ENCODE measurements around the gene PRKAR1B. TPM values are rescaled to one million over a fixed set of nuclear protein-coding genes. Genes with fewer than 3 reads are reported as not detected.

Gene PRKAR1B
- total and polyA plus RNA-seq, 4 experiments from 2014 or later, result 6.5 to 16.6 (median 13.7) TPM

DNA sequence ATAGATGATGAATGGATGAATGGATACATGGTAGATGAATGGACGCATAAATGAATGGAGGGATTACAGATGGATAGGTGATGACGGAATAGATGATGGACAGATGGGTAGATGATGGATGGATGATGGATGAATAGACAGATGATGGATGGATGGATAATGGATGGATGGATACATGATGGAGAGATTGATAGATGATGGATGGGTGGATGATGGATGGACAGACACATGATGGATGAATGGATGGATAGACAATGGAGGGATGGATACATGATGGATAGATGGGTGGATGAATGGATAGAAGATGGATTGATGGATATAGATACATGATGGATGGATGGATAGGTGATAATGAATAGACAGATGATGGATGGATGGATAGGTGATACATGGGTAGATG is 198.6 kb downstream of the PRKAR1B start:
- Histone ChIP-seq H3K4me3 (ENCODE audit: low read length in 2 of 2) (no peak overlapping the region), H3K27ac (ENCODE audit: low read depth, low read length) (no peak overlapping the region), H3K4me1 (ENCODE audit: insufficient read depth, low read length) (no peaks in the 10 kb centered on the region), H3K36me3 (ENCODE audit: insufficient read depth, low read length) (no peaks in the 10 kb centered on the region), H3K9me3 (ENCODE audit: control insufficient read depth in 1 of 2, low read length in 2 of 2) (no peaks in the 10 kb centered on the region), H3K27me3 (ENCODE audit: insufficient read depth, low read length) (no peaks in the 10 kb centered on the region)
- H3K36me3 Mint-ChIP-seq, result no peaks in the 10 kb centered on the region
- intact Hi-C loops (cut with micrococcal nuclease), result no loop called here
- no peaks in the 10 kb centered on the region for H3K4me1 Mint-ChIP-seq
- CTCF ChIA-PET (ENCODE audit: partially characterized antibody), result no interaction called here
- no peak overlapping the region for H3K4me3 Mint-ChIP-seq
- H3K27me3 Mint-ChIP-seq, result peaks cover 8 to 12% of the 10 kb centered on the region in 2 donors
- no peaks in the 10 kb centered on the region for H3K9me3 Mint-ChIP-seq
- DNase-seq, result no peak
- POLR2A ChIA-PET (ENCODE audit: partially characterized antibody), result no interaction called here
- no peak overlapping the region for H3K27ac Mint-ChIP-seq

DNA sequence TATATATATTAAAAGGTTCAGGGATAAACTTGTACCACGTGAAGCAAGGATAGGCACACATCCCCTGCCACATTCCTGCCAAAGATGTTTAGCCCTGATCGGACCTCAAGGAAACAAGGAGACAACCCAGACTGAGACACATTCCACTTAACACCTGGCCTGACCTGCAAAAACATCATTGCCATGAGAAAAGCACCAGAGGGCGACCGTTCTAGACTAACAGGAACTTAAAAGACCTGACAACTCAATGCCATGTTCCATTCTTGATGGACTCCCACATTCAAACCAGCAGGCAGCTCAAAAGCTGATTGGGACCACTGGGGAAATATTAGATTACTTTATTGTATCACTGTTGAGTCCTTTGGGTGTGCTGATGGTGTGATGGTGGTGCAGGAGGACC is 199.4 kb downstream of the PRKAR1B start:
- intact Hi-C loops (cut with micrococcal nuclease), result no loop called here
- no peak overlapping the region for H3K27ac ChIP-seq (ENCODE audit: low read depth, low read length)
- H3K4me1 Mint-ChIP-seq, result no peaks in the 10 kb centered on the region

GRCh38 chr7:526460-527034 is 200.5 kb downstream of the PRKAR1B start:
- no peaks in the 10 kb centered on the region for H3K9me3 ChIP-seq (ENCODE audit: control insufficient read depth in 1 of 2, low read length in 2 of 2)
- ChIA-PET CTCF (ENCODE audit: partially characterized antibody) (no interaction called here), POLR2A (ENCODE audit: partially characterized antibody) (no interaction called here)
- H3K27ac Mint-ChIP-seq, result no peak overlapping the region
- no peak overlapping the region for H3K27ac ChIP-seq (ENCODE audit: low read depth, low read length)
- intact Hi-C loops (cut with micrococcal nuclease), result no loop called here
- no peaks in the 10 kb centered on the region for H3K9me3 Mint-ChIP-seq
- H3K27me3 ChIP-seq (ENCODE audit: insufficient read depth, low read length), result peaks cover under 1% of the 10 kb centered on the region
- no peak for DNase-seq
- peaks cover 10% of the 10 kb centered on the region for H3K4me1 ChIP-seq (ENCODE audit: insufficient read depth, low read length)
- no peaks in the 10 kb centered on the region for H3K36me3 Mint-ChIP-seq
- no peak overlapping the region for H3K4me3 ChIP-seq (ENCODE audit: low read length in 2 of 2)
- peaks cover 0 to 5% (median under 1%) of the 10 kb centered on the region in 4 donors for H3K4me1 Mint-ChIP-seq
- H3K36me3 ChIP-seq (ENCODE audit: insufficient read depth, low read length), result no peaks in the 10 kb centered on the region
- peaks cover 10 to 12% of the 10 kb centered on the region in 2 donors for H3K27me3 Mint-ChIP-seq
- no peak overlapping the region for H3K4me3 Mint-ChIP-seq

More for the DNA sequence above, 199.4 kb downstream of the PRKAR1B start:
- POLR2A ChIA-PET (ENCODE audit: partially characterized antibody), result no interaction called here
- H3K27me3 ChIP-seq (ENCODE audit: insufficient read depth, low read length), result no peaks in the 10 kb centered on the region
- H3K36me3 ChIP-seq (ENCODE audit: insufficient read depth, low read length), result no peaks in the 10 kb centered on the region
- Mint-ChIP-seq H3K27me3 (peaks cover 8 to 12% of the 10 kb centered on the region in 2 donors), H3K36me3 (no peaks in the 10 kb centered on the region), H3K4me3 (no peak overlapping the region), H3K9me3 (no peaks in the 10 kb centered on the region), H3K27ac (no peak overlapping the region)
- H3K4me1 ChIP-seq (ENCODE audit: insufficient read depth, low read length), result no peaks in the 10 kb centered on the region
- no peak for DNase-seq
- H3K9me3 ChIP-seq (ENCODE audit: control insufficient read depth in 1 of 2, low read length in 2 of 2), result no peaks in the 10 kb centered on the region
- CTCF ChIA-PET (ENCODE audit: partially characterized antibody), result no interaction called here
- no peak overlapping the region for H3K4me3 ChIP-seq (ENCODE audit: low read length in 2 of 2)

- no peak overlapping the region for H3K27ac ChIP-seq (ENCODE audit: low read depth, low read length)
- Mint-ChIP-seq H3K4me3 (no peak overlapping the region), H3K36me3 (no peaks in the 10 kb centered on the region), H3K27ac (no peak overlapping the region), H3K27me3 (peaks cover 10 to 12% of the 10 kb centered on the region in 2 donors), H3K9me3 (no peaks in the 10 kb centered on the region), H3K4me1 (peaks cover 0 to 7% (median 3%) of the 10 kb centered on the region in 4 donors)
- H3K27me3 ChIP-seq (ENCODE audit: insufficient read depth, low read length), result peaks cover 8% of the 10 kb centered on the region
- no peak overlapping the region for H3K4me3 ChIP-seq (ENCODE audit: low read length in 2 of 2)
- ChIA-PET CTCF (ENCODE audit: partially characterized antibody) (no interaction called here), POLR2A (ENCODE audit: partially characterized antibody) (no interaction called here)
- no peaks in the 10 kb centered on the region for H3K36me3 ChIP-seq (ENCODE audit: insufficient read depth, low read length)
- no peak for DNase-seq
- intact Hi-C loops (cut with micrococcal nuclease), result no loop called here
- peaks cover 16% of the 10 kb centered on the region for H3K4me1 ChIP-seq (ENCODE audit: insufficient read depth, low read length)
- no peaks in the 10 kb centered on the region for H3K9me3 ChIP-seq (ENCODE audit: control insufficient read depth in 1 of 2, low read length in 2 of 2)
These were observed 201.3 kb downstream of the PRKAR1B start for GRCh38 chr7:525740-526139.

DNA sequence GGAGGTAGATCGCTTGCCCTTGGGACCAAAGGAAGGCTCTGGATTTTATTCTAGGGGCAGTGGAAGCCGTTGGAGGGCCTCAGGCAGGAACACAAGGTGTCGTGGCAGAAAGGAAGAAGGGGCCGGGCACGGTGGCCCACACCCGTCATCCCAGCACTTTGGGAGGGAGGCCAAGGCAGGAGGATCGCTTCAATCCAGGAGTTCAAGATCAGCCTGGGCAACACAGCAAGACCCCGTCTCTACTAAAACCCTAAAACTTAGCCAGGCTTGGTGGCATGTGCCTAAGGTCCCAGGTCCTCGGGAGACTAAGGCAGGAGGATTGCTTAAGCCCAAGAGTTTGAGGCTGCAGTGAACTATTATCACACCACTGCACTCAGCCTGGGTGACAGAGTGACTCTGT is 202.3 kb downstream of the PRKAR1B start:
- ChIA-PET CTCF (ENCODE audit: partially characterized antibody) (no interaction called here), POLR2A (ENCODE audit: partially characterized antibody) (no interaction called here)
- H3K9me3 ChIP-seq (ENCODE audit: control insufficient read depth in 1 of 2, low read length in 2 of 2), result no peaks in the 10 kb centered on the region
- Mint-ChIP-seq H3K27me3 (peaks cover 6 to 12% of the 10 kb centered on the region in 2 donors), H3K4me1 (peaks cover 0 to 7% (median 3%) of the 10 kb centered on the region in 4 donors), H3K9me3 (no peaks in the 10 kb centered on the region), H3K36me3 (no peaks in the 10 kb centered on the region), H3K4me3 (no peak overlapping the region), H3K27ac (no peak overlapping the region)
- no peak overlapping the region for H3K27ac ChIP-seq (ENCODE audit: low read depth, low read length)
- intact Hi-C loops (cut with micrococcal nuclease), result no loop called here
- no peak for DNase-seq
- H3K36me3 ChIP-seq (ENCODE audit: insufficient read depth, low read length), result no peaks in the 10 kb centered on the region
- H3K4me1 ChIP-seq (ENCODE audit: insufficient read depth, low read length), result peaks cover 20% of the 10 kb centered on the region
- no peak overlapping the region for H3K4me3 ChIP-seq (ENCODE audit: low read length in 2 of 2)
- peaks cover 8% of the 10 kb centered on the region for H3K27me3 ChIP-seq (ENCODE audit: insufficient read depth, low read length)

DNA sequence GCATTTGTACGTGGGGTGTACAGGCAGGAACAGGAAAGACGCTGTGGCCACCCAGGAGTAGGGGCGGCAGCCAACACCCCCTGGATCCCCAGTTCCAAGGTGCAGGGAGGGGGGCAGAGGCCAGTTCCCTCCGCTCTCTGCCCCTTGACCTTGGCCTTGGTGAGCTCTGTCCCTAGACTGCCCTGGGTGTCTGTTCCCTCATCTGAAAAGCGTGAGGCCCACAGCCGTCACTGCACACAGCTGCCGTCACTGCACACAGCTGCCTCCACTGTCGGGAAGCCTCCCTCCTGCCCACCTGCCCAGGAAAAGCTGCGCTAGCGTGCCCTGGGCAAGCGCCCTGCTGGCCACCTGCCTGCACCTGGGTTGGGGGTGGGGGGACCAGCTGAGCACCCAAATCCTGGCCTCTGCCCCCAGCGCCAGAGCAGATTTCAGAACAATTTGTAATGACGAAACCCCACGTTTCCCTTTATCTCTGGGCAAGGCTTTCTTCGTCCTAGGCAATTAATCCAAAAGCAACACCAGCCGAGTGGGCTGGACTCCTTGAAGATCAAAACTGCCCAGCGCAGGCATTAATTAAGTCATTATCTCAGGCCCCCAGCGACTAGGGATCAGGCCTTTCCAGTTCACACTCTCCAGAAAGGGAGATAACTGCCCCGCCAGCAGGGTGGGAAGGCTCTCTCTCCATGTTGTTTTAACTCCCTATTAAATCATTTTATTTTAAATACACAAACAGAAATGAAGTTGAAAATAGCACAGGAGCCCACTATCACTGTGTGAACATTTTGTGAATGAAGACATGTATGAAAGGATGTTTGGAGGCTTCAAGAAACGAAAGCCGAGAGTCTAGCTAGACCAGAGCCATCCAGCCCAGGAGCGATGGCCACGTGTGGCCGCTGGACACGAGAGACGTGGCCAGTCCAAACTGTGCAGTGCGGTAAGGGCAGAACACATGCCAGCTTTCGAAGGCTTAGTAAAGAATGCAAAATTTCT is 203.4 kb downstream of the PRKAR1B start:
- H3K27me3 Mint-ChIP-seq, result peaks cover 6 to 12% of the 10 kb centered on the region in 2 donors

GRCh38 chr7:522951-523314 is 204.1 kb downstream of the PRKAR1B start:
- ChIA-PET POLR2A (ENCODE audit: partially characterized antibody) (no interaction called here), CTCF (ENCODE audit: partially characterized antibody) (interaction anchor here (0.7 kb wide), 1 partner anchor 104 kb away, joined by 3 read pairs; no protein-coding TSS in a partner anchor)
- intact Hi-C loops (cut with micrococcal nuclease), result no loop called here
- Mint-ChIP-seq H3K4me3 (peak overlapping the region in 4 of 8 donors; percentile 13 to 44 (median 14)), H3K27ac (no peak overlapping the region), H3K4me1 (peaks cover 3 to 13% (median 7%) of the 10 kb centered on the region in 4 donors), H3K36me3 (no peaks in the 10 kb centered on the region), H3K27me3 (peaks cover 8 to 15% of the 10 kb centered on the region in 2 donors), H3K9me3 (no peaks in the 10 kb centered on the region)
- Histone ChIP-seq H3K36me3 (ENCODE audit: insufficient read depth, low read length) (no peaks in the 10 kb centered on the region), H3K9me3 (ENCODE audit: control insufficient read depth in 1 of 2, low read length in 2 of 2) (no peaks in the 10 kb centered on the region), H3K4me1 (ENCODE audit: insufficient read depth, low read length) (peaks cover 25% of the 10 kb centered on the region), H3K27ac (ENCODE audit: low read depth, low read length) (no peak overlapping the region), H3K4me3 (ENCODE audit: low read length in 2 of 2) (no peak overlapping the region), H3K27me3 (ENCODE audit: insufficient read depth, low read length) (peaks cover 8% of the 10 kb centered on the region)
- DNase-seq, result no peak

More for the DNA sequence above, 203.4 kb downstream of the PRKAR1B start:
- intact Hi-C loops (cut with micrococcal nuclease), result no loop called here
- no peaks in the 10 kb centered on the region for H3K9me3 Mint-ChIP-seq
- no peak overlapping the region for H3K4me3 ChIP-seq (ENCODE audit: low read length in 2 of 2)
- POLR2A ChIA-PET (ENCODE audit: partially characterized antibody), result no interaction called here
- peaks cover 22% of the 10 kb centered on the region for H3K4me1 ChIP-seq (ENCODE audit: insufficient read depth, low read length)
- no peak for DNase-seq
- peak overlapping the region in 1 of 7 donors; percentile 8 for H3K27ac Mint-ChIP-seq
- no peak overlapping the region for H3K27ac ChIP-seq (ENCODE audit: low read depth, low read length)
- H3K4me3 Mint-ChIP-seq, result peak overlapping the region in 4 of 8 donors; percentile 13 to 44 (median 14)
- H3K4me1 Mint-ChIP-seq, result peaks cover under 1 to 8% (median 4%) of the 10 kb centered on the region in 4 donors
- peaks cover 8% of the 10 kb centered on the region for H3K27me3 ChIP-seq (ENCODE audit: insufficient read depth, low read length)
- H3K9me3 ChIP-seq (ENCODE audit: control insufficient read depth in 1 of 2, low read length in 2 of 2), result no peaks in the 10 kb centered on the region
- CTCF ChIA-PET (ENCODE audit: partially characterized antibody), result no interaction called here
- no peaks in the 10 kb centered on the region for H3K36me3 ChIP-seq (ENCODE audit: insufficient read depth, low read length)
- H3K36me3 Mint-ChIP-seq, result no peaks in the 10 kb centered on the region

All from CD4-positive, alpha-beta memory T cell (primary cell).